BE2C (cell line): ENCODE measurements around the gene KCTD11. TPM values are rescaled to one million over a fixed set of nuclear protein-coding genes. Genes with fewer than 3 reads are reported as not detected.

Source experiments
- DNase-seq: peaks from one replicate; pipeline ENCODE4 v3.0.0-alpha.2; 2020
- H3K27me3 ChIP-seq: fragments of 250-450 bp; sonication (Bioruptor Pico); 2 replicates; pipeline ENCODE4 v1.5.1; 2020; ENCODE audit warnings: mild to moderate bottlenecking
- H3K36me3 ChIP-seq: fragments of 250-450 bp; sonication (Bioruptor Pico); 2 replicates; pipeline ENCODE4 v1.5.1; 2020; ENCODE audit warnings: mild to moderate bottlenecking
- H3K4me1 ChIP-seq: fragments of 250-450 bp; sonication (Bioruptor Pico); 2 replicates; pipeline ENCODE4 v1.5.1; 2020
- H3K4me3 ChIP-seq: 2 replicates; pipeline ENCODE4 v1.5.1; 2011; ENCODE audit warnings: low read depth, low read length
- H3K9me3 ChIP-seq: fragments of 250-450 bp; sonication (Bioruptor Pico); 2 replicates; pipeline ENCODE4 v1.5.1; 2020
- polyA plus RNA-seq: library from polyadenylated mRNA; unstranded; fragments of >200 nt; gene quantifications from one replicate; pipeline ENCODE4 v1.2.1, GENCODE V29; 2012; ENCODE audit warnings: low read depth, missing spikeins; ENCODE audit not compliant: insufficient read length, insufficient read depth
- TF ChIP-seq, protein P1 (sequence below): IDR thresholded peaks from 2 replicates; pipeline ENCODE4 v1.5.1; 2012; ENCODE audit warnings: mild to moderate bottlenecking, low read depth, low read length

The KCTD11 gene
- polyA plus RNA-seq, result 1.7 TPM

DNA sequence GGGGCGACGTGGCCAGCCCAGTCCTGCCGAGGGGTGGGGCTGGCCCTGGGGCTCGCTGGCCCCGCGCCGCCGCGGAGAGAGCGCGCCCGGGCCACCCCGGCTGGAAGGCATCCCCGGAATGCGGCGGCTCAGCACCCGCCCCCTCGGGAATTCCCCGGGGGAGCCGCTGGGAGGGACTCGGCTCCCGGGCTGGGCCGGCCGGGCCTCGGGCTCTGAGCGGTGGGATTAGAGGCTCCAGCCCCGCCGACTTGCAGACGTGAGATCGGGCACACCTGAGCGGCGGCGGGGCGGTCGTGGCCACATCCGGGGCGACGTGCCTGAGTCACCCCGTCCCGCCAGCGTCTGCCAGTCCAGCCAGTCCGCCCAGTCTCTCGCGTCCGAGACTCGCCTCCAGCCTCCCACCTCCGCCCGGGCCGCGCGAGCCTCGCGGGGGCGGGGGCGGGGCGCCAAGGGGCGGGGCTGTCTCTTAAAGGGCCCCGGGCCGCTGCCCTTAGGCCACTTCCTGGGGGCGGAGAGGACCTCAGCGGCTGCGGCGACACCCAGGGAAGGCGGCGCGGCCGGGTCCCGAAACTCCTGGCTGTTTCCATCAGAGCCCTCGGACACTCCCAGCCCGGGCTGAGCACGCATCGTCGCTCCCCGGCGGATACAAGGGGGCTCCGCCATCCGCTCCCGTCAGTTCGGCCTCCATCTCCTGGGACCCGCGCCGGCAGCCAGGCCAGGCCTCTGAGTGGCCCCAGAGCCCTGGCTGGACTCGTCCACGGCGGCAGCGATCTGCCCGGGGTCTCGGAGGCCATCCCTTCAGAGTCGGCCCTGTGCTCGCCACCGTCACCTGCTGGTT is at the start of gene KCTD11:
Gene KCTD11, plus strand, starts transcription at position 498 of the 838 bp plus-strand sequence.
- H3K4me3 ChIP-seq, result peak within 1 kb of the TSS; percentile 54
- no peaks in the 10 kb centered on the region for H3K36me3 ChIP-seq
- DNase-seq, result peak; percentile 58

DNA sequence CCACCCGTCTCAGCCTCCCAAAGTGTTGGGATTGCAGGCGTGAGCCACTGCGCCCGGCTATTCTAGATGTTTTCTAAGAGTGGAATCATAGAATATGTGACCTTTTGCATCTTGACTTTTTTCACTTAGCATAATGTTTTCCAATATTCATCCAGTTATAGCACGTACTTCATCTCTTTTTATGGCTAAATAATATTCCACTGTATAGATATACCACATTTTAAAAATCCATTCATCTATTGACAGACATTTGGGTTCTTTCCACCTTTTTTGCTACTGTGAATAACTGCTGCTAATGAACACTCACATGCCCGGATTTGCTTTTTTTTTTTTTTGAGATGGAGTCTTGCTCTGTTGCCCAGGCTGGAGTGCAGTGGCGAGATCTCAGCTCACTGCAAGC is 47.8 kb upstream of the KCTD11 start:
- Histone ChIP-seq H3K27me3 (peaks cover 6% of the 10 kb centered on the region; the same call in 1 of the 2 replicates), H3K36me3 (peaks cover 14% of the 10 kb centered on the region), H3K4me3 (no peak overlapping the region), H3K4me1 (no peaks in the 10 kb centered on the region), H3K9me3 (no peaks in the 10 kb centered on the region)
- no peak for DNase-seq
- TF ChIP-seq, protein P1, sequence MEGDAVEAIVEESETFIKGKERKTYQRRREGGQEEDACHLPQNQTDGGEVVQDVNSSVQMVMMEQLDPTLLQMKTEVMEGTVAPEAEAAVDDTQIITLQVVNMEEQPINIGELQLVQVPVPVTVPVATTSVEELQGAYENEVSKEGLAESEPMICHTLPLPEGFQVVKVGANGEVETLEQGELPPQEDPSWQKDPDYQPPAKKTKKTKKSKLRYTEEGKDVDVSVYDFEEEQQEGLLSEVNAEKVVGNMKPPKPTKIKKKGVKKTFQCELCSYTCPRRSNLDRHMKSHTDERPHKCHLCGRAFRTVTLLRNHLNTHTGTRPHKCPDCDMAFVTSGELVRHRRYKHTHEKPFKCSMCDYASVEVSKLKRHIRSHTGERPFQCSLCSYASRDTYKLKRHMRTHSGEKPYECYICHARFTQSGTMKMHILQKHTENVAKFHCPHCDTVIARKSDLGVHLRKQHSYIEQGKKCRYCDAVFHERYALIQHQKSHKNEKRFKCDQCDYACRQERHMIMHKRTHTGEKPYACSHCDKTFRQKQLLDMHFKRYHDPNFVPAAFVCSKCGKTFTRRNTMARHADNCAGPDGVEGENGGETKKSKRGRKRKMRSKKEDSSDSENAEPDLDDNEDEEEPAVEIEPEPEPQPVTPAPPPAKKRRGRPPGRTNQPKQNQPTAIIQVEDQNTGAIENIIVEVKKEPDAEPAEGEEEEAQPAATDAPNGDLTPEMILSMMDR, result no peak

More for the DNA sequence above, at the start of gene KCTD11:
- TF ChIP-seq, protein P1, result peak; percentile 30; the same call in 1 of the 2 replicates
- 0 out of 2 replicates have a peak, but pooled peaks cover 2% of the 10 kb centered on the region for H3K4me1 ChIP-seq
- no peaks in the 10 kb centered on the region for H3K9me3 ChIP-seq
- no peaks in the 10 kb centered on the region for H3K27me3 ChIP-seq

DNA sequence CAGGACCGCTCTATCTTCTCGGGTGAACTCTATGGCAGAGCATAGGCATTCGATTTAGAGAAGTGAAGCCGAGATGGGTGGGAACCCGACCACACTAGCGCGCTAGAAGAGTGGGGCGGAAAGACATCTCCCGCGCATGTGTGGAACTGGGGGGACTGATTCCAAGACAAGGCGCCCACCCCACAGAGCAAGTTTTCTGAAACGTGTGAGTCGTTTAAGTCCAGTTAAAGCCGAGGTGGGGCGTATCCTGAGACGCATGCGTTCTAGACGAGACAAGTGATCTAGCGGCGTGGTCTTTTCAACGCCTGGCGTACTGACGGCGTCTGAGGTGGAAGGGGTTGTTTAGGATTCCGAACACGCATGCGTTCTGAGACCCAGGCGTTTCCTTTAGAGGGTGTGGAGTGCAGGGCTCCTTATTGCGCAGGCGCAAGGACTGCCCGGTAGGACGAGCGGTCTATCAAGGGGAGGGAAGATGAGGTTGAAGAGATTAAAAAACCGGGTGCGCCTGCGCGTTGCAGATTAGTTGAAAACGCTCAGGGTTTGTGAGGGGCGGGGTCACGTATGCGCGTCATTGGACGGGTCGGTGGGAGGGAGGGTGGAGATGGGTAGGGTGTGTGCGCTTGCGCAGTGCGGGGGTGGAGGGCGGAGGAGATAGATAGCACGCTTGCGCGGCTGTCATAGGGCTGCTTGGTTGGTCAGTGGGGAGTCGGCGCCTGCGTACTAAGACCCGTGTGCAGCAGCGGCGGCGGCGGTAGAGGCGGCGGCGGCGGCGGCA is 44.9 kb upstream of the KCTD11 start, which contains the start of gene EIF5A:
Gene EIF5A, plus strand, starts transcription at position 718 of the 775 bp plus-strand sequence. CDS start 2,008 bp downstream, outside the sequence.
- DNase-seq, result peak; percentile 97

DNA sequence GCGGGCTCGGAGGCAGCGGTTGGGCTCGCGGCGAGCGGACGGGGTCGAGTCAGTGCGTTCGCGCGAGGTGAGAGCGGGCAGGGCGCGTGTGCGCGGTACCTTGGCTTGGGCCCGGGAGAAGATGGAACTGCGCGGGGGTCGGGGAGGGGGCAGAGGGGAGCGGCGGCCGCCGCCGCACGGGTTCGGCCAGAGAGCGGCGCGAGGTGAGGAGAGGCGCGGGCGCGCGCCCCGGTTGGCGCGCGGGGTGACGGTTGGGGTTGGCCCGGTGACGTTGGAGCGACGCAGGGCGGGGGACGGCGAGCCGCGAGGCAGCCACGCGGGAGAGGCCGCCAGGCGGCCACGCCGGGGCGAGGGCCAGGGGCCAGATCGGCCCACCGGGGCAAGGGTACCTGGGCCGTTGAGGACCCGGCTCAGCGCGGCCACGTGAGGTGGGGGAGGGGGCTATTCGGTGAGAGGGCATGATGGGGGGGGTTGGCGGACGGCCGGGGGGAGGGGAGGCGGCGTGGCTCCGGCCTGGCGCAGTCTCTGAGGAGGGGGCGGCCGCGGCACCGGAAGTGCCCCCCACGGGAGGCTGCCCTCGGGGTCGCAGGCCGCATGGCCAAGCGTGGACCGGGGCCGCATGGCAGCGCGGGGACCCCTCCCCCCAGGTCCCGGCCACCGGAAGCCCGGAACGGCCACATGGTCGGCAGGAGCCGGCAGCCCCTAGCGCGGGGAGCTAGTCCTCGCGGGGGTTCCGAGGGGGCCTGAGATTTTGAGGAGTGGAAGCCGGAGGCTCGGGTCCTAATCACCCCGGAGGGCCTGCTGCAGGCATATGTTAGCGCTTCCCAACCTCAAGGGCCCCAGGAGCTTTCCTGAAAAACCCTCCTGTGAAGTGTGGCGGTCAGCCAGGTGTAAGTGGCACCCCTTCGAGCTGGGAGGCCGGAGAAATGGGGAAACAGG is 44.0 kb upstream of the KCTD11 start:
- Histone ChIP-seq H3K27me3 (no peaks in the 10 kb centered on the region), H3K4me3 (peak overlapping the region; percentile 86), H3K9me3 (no peaks in the 10 kb centered on the region), H3K36me3 (peaks cover 48% of the 10 kb centered on the region), H3K4me1 (no peaks in the 10 kb centered on the region)
- peak; percentile 46 for DNase-seq
- TF ChIP-seq, protein P1, result no peak

More for the DNA sequence above, 44.9 kb upstream of the KCTD11 start, which contains the start of gene EIF5A:
- no peaks in the 10 kb centered on the region for H3K4me1 ChIP-seq
- no peaks in the 10 kb centered on the region for H3K9me3 ChIP-seq
- H3K4me3 ChIP-seq, result peak within 1 kb of the TSS; percentile 86
- H3K36me3 ChIP-seq, result peaks cover 40% of the 10 kb centered on the region
- TF ChIP-seq, protein P1, result no peak
- no peaks in the 10 kb centered on the region for H3K27me3 ChIP-seq

DNA sequence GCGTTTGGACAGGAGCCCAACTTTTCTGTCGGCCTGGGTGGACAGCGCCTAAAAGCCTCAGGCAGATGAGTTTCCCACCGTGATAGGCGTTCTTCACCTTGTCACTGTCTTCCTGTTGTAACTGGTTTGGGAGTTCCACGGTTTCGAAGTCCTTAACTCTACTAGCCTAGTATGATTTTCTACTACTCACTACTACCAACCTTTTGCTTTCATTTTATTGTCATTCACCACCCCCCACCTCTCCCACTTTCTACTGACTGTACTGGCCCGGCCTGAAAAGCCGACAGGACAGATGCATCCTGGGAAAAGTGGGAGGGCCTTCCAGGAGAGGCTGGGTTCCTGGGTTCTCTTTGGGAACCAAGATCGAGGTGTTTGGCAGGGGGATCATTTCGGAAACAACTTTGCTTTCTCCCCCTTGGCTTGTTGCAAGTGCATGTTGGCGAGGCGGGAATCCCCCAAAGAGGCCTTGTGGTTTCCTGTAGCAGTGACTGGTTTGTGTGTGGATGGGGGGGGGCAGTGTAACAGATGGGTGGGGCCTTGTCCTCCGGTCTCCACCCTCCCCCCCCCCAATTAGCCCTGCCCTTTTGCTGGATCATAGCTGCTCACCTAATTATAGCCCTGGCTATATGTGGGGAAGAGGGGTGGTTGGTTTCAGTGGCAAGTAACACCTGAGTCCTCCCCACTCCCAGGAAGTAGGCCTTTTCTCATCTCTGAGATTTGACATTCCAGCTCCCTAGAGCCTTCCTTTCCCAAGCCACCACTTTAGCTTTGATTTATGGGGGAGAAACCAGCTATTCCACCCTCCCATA is 43.1 kb upstream of the KCTD11 start:
- TF ChIP-seq, protein P1, result no peak
- Histone ChIP-seq H3K4me3 (peak overlapping the region; percentile 86), H3K4me1 (no peaks in the 10 kb centered on the region), H3K27me3 (no peaks in the 10 kb centered on the region), H3K9me3 (no peaks in the 10 kb centered on the region), H3K36me3 (peaks cover 53% of the 10 kb centered on the region)
- peak; percentile 61 for DNase-seq
